CD4-positive, alpha-beta T cell (primary cell): ENCODE results near the gene SPSB1. TPM values are rescaled to one million over a fixed set of nuclear protein-coding genes. Genes with fewer than 3 reads are reported as not detected.

ENCODE experiments used
- ATAC-seq: fragments of 200-7000 bp; cut with Tn5 transposase; one replicate; pipeline ENCODE4 v1.10.0; 2022; ENCODE audit warnings: mild to moderate bottlenecking; ENCODE audit not compliant: poor library complexity
- CTCF ChIA-PET: fragments of 350-600 bp; sonication (Branson Sonifier 250); formaldehyde crosslinking; loops from one replicate; lab custom pipeline; 2021; ENCODE audit warnings: antibody characterized with exemption, inconsistent platforms; lab: Charles Lee
- POLR2A ChIA-PET: fragments of 350-600 bp; sonication (Branson Sonifier 250); formaldehyde crosslinking; loops from one replicate; lab custom pipeline; 2021; ENCODE audit warnings: antibody characterized with exemption, inconsistent platforms; lab: Charles Lee
- DNase-seq, 14 experiments: peaks; one replicate each; pipeline ENCODE4 v3.0.0-alpha.2; 2013 to 2020; ENCODE audit warnings: mixed read lengths in 2 of 14
- H3K27ac ChIP-seq, 2 donors: one replicate each; pipeline versions ENCODE4 v1.5.1 to v1.7.0; 2013; ENCODE audit warnings: low read length in 2 of 2, low read depth in 1 of 2, mild to moderate bottlenecking in 1 of 2
- H3K27me3 ChIP-seq, 2 experiments: 1 replicate in 1 of 2; 2 replicates in 1 of 2; pipeline versions ENCODE4 v1.6.1 to v1.7.0; 2013; ENCODE audit warnings: low read length in 2 of 2, control low read depth in 1 of 2, mild to moderate bottlenecking in 1 of 2, moderate library complexity in 1 of 2; ENCODE audit not compliant: insufficient read depth in 2 of 2, control insufficient read depth in 1 of 2
- H3K36me3 ChIP-seq: one replicate; pipeline ENCODE4 v1.6.1; 2013; ENCODE audit warnings: low read length, control low read depth; ENCODE audit not compliant: insufficient read depth
- H3K4me1 ChIP-seq: one replicate; pipeline ENCODE4 v1.6.1; 2013; ENCODE audit warnings: low read length, control low read depth; ENCODE audit not compliant: insufficient read depth
- H3K4me3 ChIP-seq: one replicate; pipeline ENCODE4 v1.5.1; 2013; ENCODE audit warnings: mild to moderate bottlenecking, low read length, moderate library complexity
- H3K9me3 ChIP-seq, 2 experiments: 1 replicate in 1 of 2; 2 replicates in 1 of 2; pipeline versions ENCODE4 v1.6.1 to v1.7.0; 2013; ENCODE audit warnings: low read length in 2 of 2, mild to moderate bottlenecking in 2 of 2, control low read depth in 1 of 2, moderate library complexity in 1 of 2; ENCODE audit not compliant: control insufficient read depth in 1 of 2, insufficient read depth in 1 of 2
- H3K27ac Mint-ChIP-seq: one replicate; pipeline ENCODE4 v1.8.0; 2020; ENCODE audit warnings: mixed read lengths
- H3K27me3 Mint-ChIP-seq: one replicate; pipeline ENCODE4 v1.8.0; 2021; ENCODE audit warnings: mixed read lengths
- H3K36me3 Mint-ChIP-seq: one replicate; pipeline ENCODE4 v1.8.0; 2021; ENCODE audit warnings: low read depth, mixed read lengths
- H3K4me1 Mint-ChIP-seq: one replicate; pipeline ENCODE4 v1.8.0; 2021; ENCODE audit warnings: low read depth, mixed read lengths
- H3K4me3 Mint-ChIP-seq: one replicate; pipeline ENCODE4 v1.8.0; 2020; ENCODE audit warnings: mild to moderate bottlenecking, mixed read lengths
- H3K9me3 Mint-ChIP-seq: one replicate; pipeline ENCODE4 v1.8.0; 2020; ENCODE audit warnings: mixed read lengths
- intact Hi-C, 2 experiments: fragments of 100-400 bp; cut with DNase I in 1 of 2; cut with micrococcal nuclease in 1 of 2; formaldehyde crosslinking; loops; one replicate each; pipeline versions ENCODE4 v1.15.1 to v1.9.0; 2023 to 2025; cut with DNase I, micrococcal nuclease
- total RNA-seq, 174 experiments: library from RNA in 2 of 174; stranded (reverse) in 2 of 174; gene quantifications; one replicate each; pipeline ENCODE4 v1.2.3 and lab custom pipeline; 2021 to 2026
- TF ChIP-seq, protein P1 (sequence below): fragments of 200-600 bp; IDR thresholded peaks from one replicate; pipeline ENCODE4 v1.8.0; 2022; ENCODE audit warnings: antibody characterized with exemption, mild to moderate bottlenecking

SPSB1 gene
- total RNA-seq, 2 experiments from 2014 or later: 1.9 to 2.3 TPM

- Mint-ChIP-seq H3K27me3 (no peaks in the 10 kb centered on the region), H3K4me1 (peaks cover 27% of the 10 kb centered on the region), H3K9me3 (no peaks in the 10 kb centered on the region), H3K36me3 (peaks cover 14% of the 10 kb centered on the region), H3K27ac (no peak overlapping the region), H3K4me3 (no peak overlapping the region)
- Histone ChIP-seq H3K4me3 (no peak overlapping the region), H3K4me1 (peaks cover 32% of the 10 kb centered on the region), H3K27me3 (no peaks in the 10 kb centered on the region), H3K27ac (no peak overlapping the region), H3K36me3 (peaks cover 24% of the 10 kb centered on the region), H3K9me3 (no peaks in the 10 kb centered on the region)
- ATAC-seq (no peak), DNase-seq (no peak)
- intact Hi-C loops: no loop called here
- POLR2A ChIA-PET: interaction anchor here (1.1 to 1.4 kb wide), 2 partner anchors 10 to 22 kb away, joined by 5 to 6 read pairs; partner anchors contain the start of gene H6PD
- CTCF ChIA-PET: interaction anchor here (1.0 kb wide), 1 partner anchor 11 kb away, joined by 4 read pairs; the partner anchor contains the start of gene H6PD
- TF ChIP-seq, protein P1, sequence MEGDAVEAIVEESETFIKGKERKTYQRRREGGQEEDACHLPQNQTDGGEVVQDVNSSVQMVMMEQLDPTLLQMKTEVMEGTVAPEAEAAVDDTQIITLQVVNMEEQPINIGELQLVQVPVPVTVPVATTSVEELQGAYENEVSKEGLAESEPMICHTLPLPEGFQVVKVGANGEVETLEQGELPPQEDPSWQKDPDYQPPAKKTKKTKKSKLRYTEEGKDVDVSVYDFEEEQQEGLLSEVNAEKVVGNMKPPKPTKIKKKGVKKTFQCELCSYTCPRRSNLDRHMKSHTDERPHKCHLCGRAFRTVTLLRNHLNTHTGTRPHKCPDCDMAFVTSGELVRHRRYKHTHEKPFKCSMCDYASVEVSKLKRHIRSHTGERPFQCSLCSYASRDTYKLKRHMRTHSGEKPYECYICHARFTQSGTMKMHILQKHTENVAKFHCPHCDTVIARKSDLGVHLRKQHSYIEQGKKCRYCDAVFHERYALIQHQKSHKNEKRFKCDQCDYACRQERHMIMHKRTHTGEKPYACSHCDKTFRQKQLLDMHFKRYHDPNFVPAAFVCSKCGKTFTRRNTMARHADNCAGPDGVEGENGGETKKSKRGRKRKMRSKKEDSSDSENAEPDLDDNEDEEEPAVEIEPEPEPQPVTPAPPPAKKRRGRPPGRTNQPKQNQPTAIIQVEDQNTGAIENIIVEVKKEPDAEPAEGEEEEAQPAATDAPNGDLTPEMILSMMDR: no peak
These were observed 47.5 kb upstream of the SPSB1 start for GRCh38 chr1:9245230-9245619.

- DNase-seq (no peak), ATAC-seq (no peak)
- Mint-ChIP-seq H3K4me1 (peaks cover 23% of the 10 kb centered on the region), H3K36me3 (peaks cover 14% of the 10 kb centered on the region), H3K27ac (no peak overlapping the region), H3K27me3 (no peaks in the 10 kb centered on the region), H3K9me3 (no peaks in the 10 kb centered on the region), H3K4me3 (no peak overlapping the region)
- intact Hi-C loops: no loop called here
- Histone ChIP-seq H3K9me3 (no peaks in the 10 kb centered on the region), H3K36me3 (peaks cover 26% of the 10 kb centered on the region), H3K27ac (no peak overlapping the region), H3K4me3 (no peak overlapping the region), H3K4me1 (peaks cover 27% of the 10 kb centered on the region), H3K27me3 (no peaks in the 10 kb centered on the region)
- ChIA-PET POLR2A (interaction anchor here (1.4 kb wide), 1 partner anchor 22 kb away, joined by 5 read pairs; no protein-coding TSS in a partner anchor), CTCF (no interaction called here)
- TF ChIP-seq, protein P1: no peak
These were observed 47.0 kb upstream of the SPSB1 start for GRCh38 chr1:9245661-9246060.

GRCh38 chr1:9246215-9246614, 46.5 kb upstream of the SPSB1 start:
- intact Hi-C loops: no loop called here
- no peak overlapping the region for H3K27ac ChIP-seq
- H3K9me3 ChIP-seq: no peaks in the 10 kb centered on the region
- no peak overlapping the region for H3K4me3 Mint-ChIP-seq
- no peaks in the 10 kb centered on the region for H3K27me3 ChIP-seq
- H3K4me1 ChIP-seq: peaks cover 23% of the 10 kb centered on the region
- H3K27me3 Mint-ChIP-seq: no peaks in the 10 kb centered on the region
- ChIA-PET POLR2A (interaction anchor here (1.4 kb wide), 1 partner anchor 21 kb away, joined by 5 read pairs; no protein-coding TSS in a partner anchor), CTCF (no interaction called here)
- H3K27ac Mint-ChIP-seq: no peak overlapping the region
- ATAC-seq: no peak
- peaks cover 14% of the 10 kb centered on the region for H3K36me3 Mint-ChIP-seq
- TF ChIP-seq, protein P1: no peak
- H3K36me3 ChIP-seq: peaks cover 29% of the 10 kb centered on the region
- no peaks in the 10 kb centered on the region for H3K9me3 Mint-ChIP-seq
- no peak for DNase-seq
- H3K4me1 Mint-ChIP-seq: peaks cover 21% of the 10 kb centered on the region
- H3K4me3 ChIP-seq: no peak overlapping the region
